Stimulated activated naive B cell treated with anti-CD40 and anti-IgM and Interleukin-4, amounts not matched to agents 10 μg/mL and 1 μg/mL and 100 μg/mL, for 72 hours (primary cell): ENCODE results near the gene SLC24A5.
A peak's percentile ranks its signal among the peaks of the same experiment; 100 is the strongest.

Source experiments
- ATAC-seq, 2 donors: fragments of 150-1000 bp; cut with Tn5 transposase; replicated peaks; 2 replicates each; pipeline ENCODE4 v1.10.0; 2021; ENCODE audit warnings: moderate library complexity in 1 of 2
- DNase-seq: peaks from one replicate; pipeline ENCODE4 v3.0.0; 2021
- H3K27ac Mint-ChIP-seq: one replicate; pipeline ENCODE4 v1.8.0; 2022; ENCODE audit warnings: mild to moderate bottlenecking, mixed read lengths
- H3K27me3 Mint-ChIP-seq, 2 donors: one replicate each; pipeline ENCODE4 v1.8.0; 2022; ENCODE audit warnings: mixed read lengths in 2 of 2
- H3K36me3 Mint-ChIP-seq, 2 donors: one replicate each; pipeline ENCODE4 v1.8.0; 2022; ENCODE audit warnings: mixed read lengths in 2 of 2, mild to moderate bottlenecking in 1 of 2
- H3K4me1 Mint-ChIP-seq, 2 donors: one replicate each; pipeline ENCODE4 v1.8.0; 2022; ENCODE audit warnings: mixed read lengths in 2 of 2, mild to moderate bottlenecking in 1 of 2
- H3K4me3 Mint-ChIP-seq, 2 donors: one replicate each; pipeline ENCODE4 v1.8.0; 2022; ENCODE audit warnings: mild to moderate bottlenecking in 2 of 2, mixed read lengths in 2 of 2, moderate library complexity in 1 of 2
- H3K9me3 Mint-ChIP-seq, 2 donors: one replicate each; pipeline ENCODE4 v1.8.0; 2022; ENCODE audit warnings: mixed read lengths in 2 of 2, mild to moderate bottlenecking in 1 of 2

The SLC24A5 gene

DNA sequence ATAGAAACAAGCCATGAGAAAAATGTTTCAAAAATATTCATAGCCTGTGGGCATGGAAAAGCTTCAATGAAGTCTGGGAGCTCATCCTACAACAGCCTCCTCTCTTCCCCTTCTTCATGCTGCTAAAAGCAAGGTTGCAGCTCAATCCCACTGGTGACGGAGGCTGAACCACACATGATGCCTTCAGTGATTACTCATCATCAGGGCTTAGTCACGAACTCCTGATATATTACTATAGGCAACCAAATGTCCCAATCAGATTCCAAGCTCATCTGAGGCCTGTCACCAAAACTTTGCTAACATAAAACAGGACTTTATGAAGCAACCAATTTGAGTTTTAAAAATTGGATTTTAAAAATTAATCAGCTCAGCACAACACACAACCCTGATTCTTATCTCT, 24.0 kb upstream of the SLC24A5 start:
- Mint-ChIP-seq H3K9me3 (peaks cover 0 to 3% of the 10 kb centered on the region in 2 donors), H3K27ac (no peak overlapping the region), H3K4me3 (no peak overlapping the region), H3K4me1 (no peaks in the 10 kb centered on the region), H3K27me3 (peaks cover 0 to 17% of the 10 kb centered on the region in 2 donors), H3K36me3 (no peaks in the 10 kb centered on the region)
- no peak for ATAC-seq
- DNase-seq, result no peak

DNA sequence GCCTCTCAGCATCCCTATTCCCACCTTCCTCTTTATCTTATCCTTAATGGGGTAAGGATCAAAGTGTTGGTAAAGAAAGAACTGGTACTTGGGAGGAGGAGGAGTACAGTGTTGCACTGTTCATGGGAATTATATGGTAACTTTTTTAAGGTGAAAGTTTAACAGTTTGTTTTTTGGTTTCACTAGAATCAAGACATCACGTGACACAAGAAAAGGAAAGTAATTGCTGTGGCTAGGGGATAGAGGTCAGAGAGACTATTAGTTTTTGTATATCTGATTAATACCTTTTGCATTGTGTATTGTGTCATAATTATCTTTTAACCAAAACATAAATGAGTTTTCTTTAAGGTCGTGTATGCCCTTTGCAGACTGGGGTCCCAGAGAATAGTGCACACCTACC, 23.5 kb upstream of the SLC24A5 start:
- no peak overlapping the region for H3K27ac Mint-ChIP-seq
- H3K9me3 Mint-ChIP-seq, result peaks cover 0 to 3% of the 10 kb centered on the region in 2 donors
- no peaks in the 10 kb centered on the region for H3K36me3 Mint-ChIP-seq
- H3K4me3 Mint-ChIP-seq, result no peak overlapping the region
- no peaks in the 10 kb centered on the region for H3K4me1 Mint-ChIP-seq
- peaks cover 0 to 17% of the 10 kb centered on the region in 2 donors for H3K27me3 Mint-ChIP-seq
- ATAC-seq (no peak), DNase-seq (no peak)

DNA sequence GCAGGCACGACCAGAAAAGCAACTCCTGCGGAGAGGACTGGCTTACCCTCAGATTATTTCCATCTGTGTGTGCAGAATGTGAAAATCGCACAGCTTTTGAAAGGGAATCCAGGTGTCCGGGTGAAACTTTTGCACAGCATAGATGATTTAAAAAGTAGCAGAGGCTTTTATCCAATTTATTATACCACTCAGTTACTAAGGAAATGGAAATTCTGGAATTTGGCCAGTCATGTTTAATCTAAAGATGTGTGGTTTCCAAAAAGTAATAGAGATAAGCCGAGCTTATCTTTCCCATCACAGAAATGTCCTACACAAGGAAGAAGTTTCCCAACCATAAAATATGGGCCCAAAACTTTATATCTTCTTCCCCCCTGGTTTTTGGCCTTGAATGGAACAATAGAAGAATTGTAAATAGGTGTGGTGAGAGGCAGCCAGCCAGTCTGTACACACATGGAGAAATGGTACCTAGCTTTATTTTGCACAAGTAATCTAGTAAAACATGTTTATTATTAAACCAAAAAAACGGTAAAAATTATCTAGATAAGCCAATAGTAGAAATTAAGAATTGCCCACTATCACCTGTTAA, 19.3 kb upstream of the SLC24A5 start:
- DNase-seq, result no peak
- Mint-ChIP-seq H3K9me3 (no peaks in the 10 kb centered on the region), H3K4me1 (no peaks in the 10 kb centered on the region), H3K4me3 (no peak overlapping the region), H3K36me3 (no peaks in the 10 kb centered on the region), H3K27ac (no peak overlapping the region), H3K27me3 (peaks cover 5 to 15% of the 10 kb centered on the region in 2 donors)
- ATAC-seq, result no peak

DNA sequence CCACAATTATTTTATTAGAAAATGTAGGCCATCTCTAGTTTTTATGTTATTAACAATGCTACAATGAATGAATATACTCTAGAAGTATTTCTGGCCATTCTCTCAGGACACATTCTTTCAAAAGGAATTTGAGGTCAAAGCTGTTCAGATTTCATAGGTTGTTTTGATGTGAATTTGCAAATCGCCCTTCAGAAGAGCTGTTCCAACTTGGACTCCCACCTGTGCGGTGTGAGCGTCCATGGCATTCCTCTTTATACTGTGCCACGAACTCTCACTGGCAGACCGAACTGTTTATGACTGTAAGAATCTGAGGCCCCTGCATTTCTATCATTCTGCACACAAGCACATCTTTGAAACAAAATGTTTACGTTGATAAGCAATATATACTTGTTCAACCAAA, 18.6 kb upstream of the SLC24A5 start:
- ATAC-seq, result no peak
- Mint-ChIP-seq H3K36me3 (no peaks in the 10 kb centered on the region), H3K9me3 (no peaks in the 10 kb centered on the region), H3K27ac (no peak overlapping the region), H3K4me3 (no peak overlapping the region), H3K27me3 (peaks cover 9 to 22% of the 10 kb centered on the region in 2 donors), H3K4me1 (no peaks in the 10 kb centered on the region)
- DNase-seq, result no peak

DNA sequence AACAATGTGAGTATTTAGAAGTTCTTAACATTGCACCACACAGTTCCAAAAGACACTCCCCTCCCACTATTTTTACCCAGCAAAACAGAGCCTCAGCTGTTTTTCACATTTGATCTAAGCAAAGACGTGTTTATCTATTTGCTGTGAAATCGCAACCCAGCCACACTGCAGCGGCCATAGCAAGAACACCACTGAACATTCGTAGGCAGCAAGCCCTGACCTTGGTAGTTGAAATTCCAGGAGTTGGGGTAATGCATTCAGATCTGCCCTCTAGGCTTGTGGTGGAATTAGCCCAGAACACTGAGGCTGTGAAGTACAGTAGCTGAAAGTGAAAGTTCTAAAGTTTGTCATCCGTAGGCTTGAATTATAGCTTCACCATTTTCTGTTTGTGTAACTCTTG, 17.1 kb upstream of the SLC24A5 start:
- Mint-ChIP-seq H3K4me1 (no peaks in the 10 kb centered on the region), H3K27ac (no peak overlapping the region), H3K4me3 (no peak overlapping the region), H3K27me3 (peaks cover 13 to 28% of the 10 kb centered on the region in 2 donors), H3K36me3 (no peaks in the 10 kb centered on the region), H3K9me3 (no peaks in the 10 kb centered on the region)
- ATAC-seq (no peak), DNase-seq (no peak)

DNA sequence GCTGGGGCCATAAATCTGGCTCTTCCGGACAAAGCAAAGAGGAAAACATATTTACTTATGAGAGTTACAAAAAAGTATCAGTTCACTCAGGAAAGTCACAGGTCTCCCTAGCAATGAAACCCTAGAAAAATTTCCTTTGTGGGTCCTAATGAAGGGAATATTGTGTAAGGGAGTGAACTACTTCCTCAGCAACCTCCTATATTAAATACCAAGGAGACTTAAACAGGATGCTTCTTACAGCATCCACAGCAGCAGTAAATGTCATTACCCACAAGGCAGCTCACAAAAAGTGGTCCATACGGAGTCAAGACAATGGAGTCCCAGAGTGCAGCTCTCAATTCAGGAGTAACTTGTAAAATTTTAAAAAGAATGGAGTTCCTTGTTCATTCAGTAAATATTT, 14.9 kb upstream of the SLC24A5 start:
- DNase-seq (no peak), ATAC-seq (no peak)
- no peaks in the 10 kb centered on the region for H3K36me3 Mint-ChIP-seq
- H3K4me3 Mint-ChIP-seq, result no peak overlapping the region
- no peak overlapping the region for H3K27ac Mint-ChIP-seq
- H3K9me3 Mint-ChIP-seq, result no peaks in the 10 kb centered on the region
- H3K27me3 Mint-ChIP-seq, result peaks cover 13 to 25% of the 10 kb centered on the region in 2 donors
- no peaks in the 10 kb centered on the region for H3K4me1 Mint-ChIP-seq

DNA sequence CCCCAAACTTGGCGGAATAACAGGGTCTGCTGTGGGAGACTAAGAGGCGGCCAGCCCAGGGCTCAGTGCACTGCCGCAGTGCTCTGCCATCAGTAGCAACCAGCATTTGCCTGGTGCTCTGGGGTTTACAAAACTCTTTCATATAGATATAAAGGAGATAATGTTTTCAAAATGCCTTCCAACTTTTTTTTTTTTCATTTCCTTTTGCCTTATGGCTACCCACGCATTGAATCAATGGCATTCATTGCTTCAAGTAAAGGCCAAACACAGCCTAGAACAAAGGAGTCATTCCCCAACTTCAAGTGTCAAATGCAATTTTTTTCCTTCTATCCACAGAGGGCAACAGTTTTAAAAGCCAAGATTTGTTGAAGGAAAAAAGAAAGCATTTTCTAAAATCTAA, 11.6 kb upstream of the SLC24A5 start:
- no peaks in the 10 kb centered on the region for H3K4me1 Mint-ChIP-seq
- DNase-seq (no peak), ATAC-seq (no peak)
- peaks cover 16 to 26% of the 10 kb centered on the region in 2 donors for H3K27me3 Mint-ChIP-seq
- H3K27ac Mint-ChIP-seq, result no peak overlapping the region
- H3K36me3 Mint-ChIP-seq, result no peaks in the 10 kb centered on the region
- H3K4me3 Mint-ChIP-seq, result no peak overlapping the region
- H3K9me3 Mint-ChIP-seq, result no peaks in the 10 kb centered on the region

DNA sequence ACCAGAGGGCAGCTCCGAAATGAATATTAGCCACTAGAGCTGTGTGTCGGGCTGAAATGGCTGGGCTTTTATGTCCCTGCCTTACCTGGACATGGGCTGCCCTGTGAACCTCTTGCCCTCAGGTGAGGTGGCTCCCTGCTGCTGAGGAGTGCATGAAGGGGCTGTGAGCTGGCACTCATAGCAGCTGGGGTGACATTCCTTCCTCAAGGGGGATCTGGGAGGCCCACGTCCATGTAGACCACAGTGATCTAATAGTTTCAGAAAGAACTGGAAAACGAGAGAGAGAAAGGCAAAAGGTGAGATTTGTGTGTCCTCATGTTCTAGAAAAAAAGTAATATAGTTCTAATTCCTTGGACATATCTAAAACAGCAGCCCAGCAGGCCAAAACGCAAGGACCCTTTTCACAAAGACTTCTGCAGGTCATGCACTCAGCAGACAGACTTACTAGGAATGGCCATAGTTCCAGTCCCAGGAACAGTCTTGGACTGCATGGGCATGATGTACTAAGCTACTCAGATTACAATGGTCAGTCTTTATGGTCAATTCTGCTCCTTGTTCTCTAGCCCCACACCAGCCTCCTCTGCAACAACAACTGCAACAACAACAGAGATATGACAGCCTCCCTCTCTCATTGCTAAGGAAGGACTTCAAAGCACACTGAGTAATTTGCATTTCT, 10.8 kb upstream of the SLC24A5 start:
- Mint-ChIP-seq H3K4me1 (no peaks in the 10 kb centered on the region), H3K27me3 (peaks cover 22 to 33% of the 10 kb centered on the region in 2 donors), H3K27ac (no peak overlapping the region), H3K4me3 (no peak overlapping the region), H3K9me3 (no peaks in the 10 kb centered on the region), H3K36me3 (no peaks in the 10 kb centered on the region)
- DNase-seq (no peak), ATAC-seq (no peak)

DNA sequence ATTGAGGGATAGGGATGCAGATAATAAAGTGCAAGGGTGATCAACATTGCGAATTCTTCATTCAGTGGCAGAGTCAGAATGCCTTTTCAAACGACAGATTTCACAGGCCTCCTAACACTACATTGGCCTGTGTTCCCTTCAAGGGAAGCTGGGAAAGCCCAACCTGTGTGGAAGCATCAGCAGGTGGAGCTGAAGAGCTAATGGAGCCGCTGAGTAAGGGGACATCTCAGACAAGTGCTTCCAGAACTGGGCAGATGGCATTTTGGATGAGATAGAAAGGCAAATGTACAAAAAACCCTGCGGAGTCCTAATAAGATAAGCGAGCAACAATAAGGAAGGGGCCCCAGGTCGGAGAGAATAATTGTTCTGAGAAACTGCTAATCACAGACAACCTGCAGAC, 8.5 kb upstream of the SLC24A5 start:
- no peak for DNase-seq
- H3K4me3 Mint-ChIP-seq, result no peak overlapping the region
- ATAC-seq, result no peak
- no peaks in the 10 kb centered on the region for H3K36me3 Mint-ChIP-seq
- H3K4me1 Mint-ChIP-seq, result no peaks in the 10 kb centered on the region
- H3K27ac Mint-ChIP-seq, result no peak overlapping the region
- H3K27me3 Mint-ChIP-seq, result peaks cover 17 to 35% of the 10 kb centered on the region in 2 donors
- no peaks in the 10 kb centered on the region for H3K9me3 Mint-ChIP-seq

DNA sequence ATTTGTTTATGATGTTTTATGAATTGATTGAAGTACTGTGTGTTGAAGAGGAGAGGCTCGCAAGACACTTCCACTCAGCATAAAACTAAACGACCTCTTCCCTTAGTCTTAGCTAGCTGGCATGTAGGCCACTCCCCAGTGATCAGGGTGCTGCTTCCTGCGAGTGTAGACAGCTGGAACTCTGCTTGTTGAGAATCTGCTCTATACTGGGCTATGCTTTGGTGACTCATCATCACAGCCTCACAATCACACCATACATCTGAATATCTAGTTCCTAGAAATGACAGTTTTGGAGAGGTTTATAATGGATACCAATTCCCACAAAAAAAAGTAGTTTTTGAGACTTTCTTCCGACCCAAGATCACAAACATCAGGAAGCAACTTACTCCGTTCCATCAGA, 1.5 kb upstream of the SLC24A5 start:
- no peaks in the 10 kb centered on the region for H3K36me3 Mint-ChIP-seq
- H3K4me3 Mint-ChIP-seq, result no peak overlapping the region
- DNase-seq, result no peak
- H3K9me3 Mint-ChIP-seq, result peaks cover 0 to 5% of the 10 kb centered on the region in 2 donors
- H3K27me3 Mint-ChIP-seq, result peaks cover 9 to 24% of the 10 kb centered on the region in 2 donors
- H3K27ac Mint-ChIP-seq, result no peak overlapping the region
- no peaks in the 10 kb centered on the region for H3K4me1 Mint-ChIP-seq
- no peak for ATAC-seq

DNA sequence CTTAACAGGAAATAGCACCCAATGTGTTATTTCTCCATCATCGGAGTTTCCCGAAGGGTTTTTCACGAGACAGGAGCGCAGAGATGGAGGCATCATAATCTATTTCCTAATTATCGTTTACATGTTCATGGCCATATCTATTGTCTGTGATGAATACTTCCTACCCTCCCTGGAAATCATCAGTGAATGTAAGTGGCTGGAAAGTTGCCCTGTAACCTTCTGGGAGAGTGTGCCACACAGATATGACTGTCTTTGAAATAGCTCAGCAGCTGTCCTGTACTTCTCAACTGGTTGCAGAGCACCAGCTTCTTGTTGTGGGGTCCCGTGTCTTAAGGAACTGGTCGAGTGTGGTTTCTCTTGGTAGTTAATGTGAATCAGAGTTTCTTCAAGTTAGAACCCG, 1.1 kb downstream of the SLC24A5 start:
- ATAC-seq (no peak), DNase-seq (no peak)
- Mint-ChIP-seq H3K27me3 (peaks cover 4 to 15% of the 10 kb centered on the region in 2 donors), H3K36me3 (no peaks in the 10 kb centered on the region), H3K27ac (no peak overlapping the region), H3K9me3 (peaks cover 0 to 5% of the 10 kb centered on the region in 2 donors), H3K4me3 (no peak overlapping the region), H3K4me1 (no peaks in the 10 kb centered on the region)

DNA sequence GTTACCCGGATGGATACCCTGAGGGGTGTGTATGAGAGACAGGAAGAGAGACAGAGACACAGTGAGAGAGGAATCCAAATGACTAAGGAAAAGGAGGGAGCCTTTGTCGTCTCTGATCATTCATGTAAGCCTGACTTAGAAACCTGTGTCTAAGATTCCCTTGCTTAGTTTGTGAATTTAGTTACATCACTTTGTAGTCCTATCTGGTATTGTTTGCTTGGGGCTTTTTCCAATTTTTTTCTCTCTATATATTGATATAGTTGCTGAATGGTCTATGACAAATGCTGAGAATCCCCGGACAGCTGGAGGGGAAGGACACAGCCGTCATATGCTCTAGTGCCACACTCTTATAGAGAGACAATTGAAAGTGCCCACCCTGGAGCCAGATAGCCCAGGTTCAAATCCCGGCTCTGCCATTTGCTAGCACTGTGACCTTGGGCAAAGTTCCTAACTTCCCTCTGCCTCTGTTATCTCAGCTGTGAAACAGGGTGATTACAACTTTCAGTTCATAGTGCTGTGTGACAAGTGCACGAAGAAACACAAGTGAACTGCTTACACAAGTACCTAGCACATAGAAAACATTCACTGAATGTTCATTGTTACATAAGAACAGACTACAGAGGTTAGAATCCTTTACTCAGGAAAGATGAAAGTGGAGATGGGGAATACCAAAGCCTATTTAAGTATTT, 6.0 kb downstream of the SLC24A5 start:
- H3K4me1 Mint-ChIP-seq, result no peaks in the 10 kb centered on the region
- peaks cover 0 to 13% of the 10 kb centered on the region in 2 donors for H3K27me3 Mint-ChIP-seq
- peaks cover 0 to 2% of the 10 kb centered on the region in 2 donors for H3K9me3 Mint-ChIP-seq
- H3K36me3 Mint-ChIP-seq, result peaks cover 0 to 2% of the 10 kb centered on the region in 2 donors
- no peak overlapping the region for H3K4me3 Mint-ChIP-seq
- no peak overlapping the region for H3K27ac Mint-ChIP-seq
- no peak for ATAC-seq
- no peak for DNase-seq

DNA sequence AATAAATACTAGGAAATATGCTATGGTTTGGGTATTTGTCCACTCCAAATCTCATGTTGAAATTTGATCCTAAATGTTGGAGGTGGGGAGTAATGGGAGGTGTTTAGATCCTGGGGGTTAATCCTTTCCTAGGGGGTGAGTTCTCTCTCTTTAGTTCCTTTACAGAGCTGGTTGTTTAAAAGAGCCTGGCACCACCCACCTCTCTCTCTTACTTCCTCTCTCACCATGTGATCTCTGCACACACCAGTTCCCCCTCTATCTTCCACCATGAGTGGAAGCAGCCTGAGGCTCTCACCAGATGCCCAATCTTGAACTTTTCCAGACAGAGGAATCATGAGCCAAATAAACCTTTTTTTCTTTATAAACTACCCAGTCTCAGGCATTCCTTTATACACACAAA, 10.5 kb downstream of the SLC24A5 start:
- H3K27me3 Mint-ChIP-seq, result peaks cover 0 to 3% of the 10 kb centered on the region in 2 donors
- ATAC-seq (peak in 1 of 2 donors; percentile 34), DNase-seq (no peak)
- no peaks in the 10 kb centered on the region for H3K4me1 Mint-ChIP-seq
- H3K27ac Mint-ChIP-seq, result no peak overlapping the region
- H3K9me3 Mint-ChIP-seq, result peaks cover 0 to 2% of the 10 kb centered on the region in 2 donors
- peaks cover 0 to 2% of the 10 kb centered on the region in 2 donors for H3K36me3 Mint-ChIP-seq
- no peak overlapping the region for H3K4me3 Mint-ChIP-seq

DNA sequence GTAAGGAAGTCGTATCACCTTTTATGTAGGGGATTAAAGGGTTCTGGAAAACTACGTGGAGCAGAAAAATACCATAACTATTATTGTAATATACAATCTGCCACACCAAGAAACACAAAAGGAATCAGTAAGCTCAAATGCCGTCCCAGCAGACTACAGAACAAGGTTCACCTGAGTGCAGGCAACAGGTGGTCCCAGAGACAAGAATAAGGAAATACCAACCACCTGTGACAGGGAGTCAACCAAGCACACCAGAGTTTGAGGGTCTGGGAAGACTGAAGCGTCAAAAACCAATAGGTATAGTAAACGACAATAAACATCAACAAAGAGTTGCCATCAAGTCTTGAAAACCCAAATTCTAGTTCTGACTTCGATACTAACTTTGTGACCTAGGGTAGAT, 12.1 kb downstream of the SLC24A5 start:
- H3K27me3 Mint-ChIP-seq, result no peaks in the 10 kb centered on the region
- no peaks in the 10 kb centered on the region for H3K4me1 Mint-ChIP-seq
- H3K36me3 Mint-ChIP-seq, result peaks cover 0 to 2% of the 10 kb centered on the region in 2 donors
- DNase-seq (no peak), ATAC-seq (no peak)
- H3K9me3 Mint-ChIP-seq, result peaks cover 0 to 2% of the 10 kb centered on the region in 2 donors
- H3K4me3 Mint-ChIP-seq, result no peak overlapping the region
- H3K27ac Mint-ChIP-seq, result no peak overlapping the region

DNA sequence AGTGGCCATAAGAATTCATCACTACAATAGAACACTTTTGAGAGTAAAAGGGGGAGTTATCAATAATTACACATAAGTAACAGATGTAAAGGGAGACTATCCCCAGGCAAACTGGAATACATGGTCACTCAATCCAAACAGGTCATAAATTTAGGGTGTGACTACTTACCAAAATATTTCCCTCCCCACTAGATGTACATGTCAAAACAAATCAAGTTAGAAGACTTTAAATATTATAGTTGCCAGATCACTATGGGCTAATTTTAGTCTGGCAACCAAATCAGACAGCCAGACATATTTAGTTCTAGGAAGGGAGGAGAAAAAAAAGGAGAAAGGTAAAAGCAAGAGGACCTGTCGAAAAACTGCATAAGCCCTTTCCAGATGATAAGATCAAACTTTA, 23.1 kb downstream of the SLC24A5 start:
- DNase-seq (no peak), ATAC-seq (no peak)
- Mint-ChIP-seq H3K27ac (no peak overlapping the region), H3K27me3 (no peaks in the 10 kb centered on the region), H3K36me3 (peaks cover 5 to 10% of the 10 kb centered on the region in 2 donors), H3K4me3 (no peak overlapping the region), H3K4me1 (peaks cover 5% of the 10 kb centered on the region in 2 donors), H3K9me3 (no peaks in the 10 kb centered on the region)
